SK-N-SH treated with all-trans-retinoic acid at 6 μM for 48 hours (cell line): ENCODE measurements around the gene SORD.

Source experiments
- ARNTL ChIP-seq: fragments of 450-650 bp; formaldehyde crosslinking; IDR thresholded peaks from 2 replicates; pipeline ENCODE4 v1.5.0; 2020; ENCODE audit warnings: low read depth, mild to moderate bottlenecking, moderate library complexity, borderline replicate concordance
- OSR1 ChIP-seq: fragments of 250-450 bp; sonication (Bioruptor Pico); IDR thresholded peaks from 2 replicates; pipeline ENCODE4 v1.8.0; 2022; ENCODE audit warnings: moderate library complexity, mild to moderate bottlenecking, inconsistent platforms
- PATZ1 ChIP-seq: fragments of 250-450 bp; sonication (Bioruptor Pico); IDR thresholded peaks from 2 replicates; pipeline ENCODE4 v1.8.0; 2020; ENCODE audit warnings: mild to moderate bottlenecking, moderate library complexity, borderline replicate concordance
- ZC3H10 ChIP-seq: fragments of 250-450 bp; sonication (Bioruptor Pico); IDR thresholded peaks from 2 replicates; pipeline ENCODE4 v1.5.1; 2021; ENCODE audit warnings: mild to moderate bottlenecking, moderate library complexity
- ZNF70 ChIP-seq: fragments of 450-650 bp; formaldehyde crosslinking; IDR thresholded peaks from 2 replicates; pipeline ENCODE4 v1.5.0; 2020; ENCODE audit warnings: mild to moderate bottlenecking, moderate library complexity
- TF ChIP-seq, protein P1 (sequence below): fragments of 250-450 bp; sonication (Bioruptor Pico); IDR thresholded peaks from 2 replicates; pipeline ENCODE4 v1.5.0; 2020; ENCODE audit warnings: mild to moderate bottlenecking, moderate library complexity

- TF ChIP-seq ZC3H10 (no peak), OSR1 (CRISPR knock-in tag) (no peak), ARNTL (CRISPR knock-in tag) (no peak), PATZ1 (no peak), ZNF70 (CRISPR knock-in tag) (no peak)
- TF ChIP-seq, protein P1, sequence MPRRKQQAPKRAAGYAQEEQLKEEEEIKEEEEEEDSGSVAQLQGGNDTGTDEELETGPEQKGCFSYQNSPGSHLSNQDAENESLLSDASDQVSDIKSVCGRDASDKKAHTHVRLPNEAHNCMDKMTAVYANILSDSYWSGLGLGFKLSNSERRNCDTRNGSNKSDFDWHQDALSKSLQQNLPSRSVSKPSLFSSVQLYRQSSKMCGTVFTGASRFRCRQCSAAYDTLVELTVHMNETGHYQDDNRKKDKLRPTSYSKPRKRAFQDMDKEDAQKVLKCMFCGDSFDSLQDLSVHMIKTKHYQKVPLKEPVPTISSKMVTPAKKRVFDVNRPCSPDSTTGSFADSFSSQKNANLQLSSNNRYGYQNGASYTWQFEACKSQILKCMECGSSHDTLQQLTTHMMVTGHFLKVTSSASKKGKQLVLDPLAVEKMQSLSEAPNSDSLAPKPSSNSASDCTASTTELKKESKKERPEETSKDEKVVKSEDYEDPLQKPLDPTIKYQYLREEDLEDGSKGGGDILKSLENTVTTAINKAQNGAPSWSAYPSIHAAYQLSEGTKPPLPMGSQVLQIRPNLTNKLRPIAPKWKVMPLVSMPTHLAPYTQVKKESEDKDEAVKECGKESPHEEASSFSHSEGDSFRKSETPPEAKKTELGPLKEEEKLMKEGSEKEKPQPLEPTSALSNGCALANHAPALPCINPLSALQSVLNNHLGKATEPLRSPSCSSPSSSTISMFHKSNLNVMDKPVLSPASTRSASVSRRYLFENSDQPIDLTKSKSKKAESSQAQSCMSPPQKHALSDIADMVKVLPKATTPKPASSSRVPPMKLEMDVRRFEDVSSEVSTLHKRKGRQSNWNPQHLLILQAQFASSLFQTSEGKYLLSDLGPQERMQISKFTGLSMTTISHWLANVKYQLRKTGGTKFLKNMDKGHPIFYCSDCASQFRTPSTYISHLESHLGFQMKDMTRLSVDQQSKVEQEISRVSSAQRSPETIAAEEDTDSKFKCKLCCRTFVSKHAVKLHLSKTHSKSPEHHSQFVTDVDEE (CRISPR knock-in tag) = no peak
Observed at GRCh38 chr15:45097466-45097865, 74.5 kb downstream of the SORD start.
